ENCODE results near the gene AHNAK.

Gene AHNAK

GRCh38 chr11:62505059-62505439 is 41.6 kb downstream of the AHNAK start:
- TF ChIP-seq SIN3A (IDR thresholded peaks at IDR 0.05; ENCODE audit: borderline replicate concordance, insufficient read depth, low read length), result no peak
- no peak for TF ChIP-seq POLR2AphosphoS5 (IDR thresholded peaks at IDR 0.05; ENCODE audit: low read depth, low read length)
- TF ChIP-seq REST (IDR thresholded peaks at IDR 0.05; ENCODE audit: insufficient read depth in 1 of 2, low read depth in 2 of 2, low read length in 2 of 2), result no peak
- no peak for TF ChIP-seq FOXP2 (optimal IDR thresholded peaks at IDR 0.05; ENCODE audit: borderline replicate concordance, extremely low read depth, extremely low read length, insufficient read depth)
- no peak for TF ChIP-seq TAF1 (IDR thresholded peaks at IDR 0.05; ENCODE audit: borderline replicate concordance, insufficient read depth, low read length)

DNA sequence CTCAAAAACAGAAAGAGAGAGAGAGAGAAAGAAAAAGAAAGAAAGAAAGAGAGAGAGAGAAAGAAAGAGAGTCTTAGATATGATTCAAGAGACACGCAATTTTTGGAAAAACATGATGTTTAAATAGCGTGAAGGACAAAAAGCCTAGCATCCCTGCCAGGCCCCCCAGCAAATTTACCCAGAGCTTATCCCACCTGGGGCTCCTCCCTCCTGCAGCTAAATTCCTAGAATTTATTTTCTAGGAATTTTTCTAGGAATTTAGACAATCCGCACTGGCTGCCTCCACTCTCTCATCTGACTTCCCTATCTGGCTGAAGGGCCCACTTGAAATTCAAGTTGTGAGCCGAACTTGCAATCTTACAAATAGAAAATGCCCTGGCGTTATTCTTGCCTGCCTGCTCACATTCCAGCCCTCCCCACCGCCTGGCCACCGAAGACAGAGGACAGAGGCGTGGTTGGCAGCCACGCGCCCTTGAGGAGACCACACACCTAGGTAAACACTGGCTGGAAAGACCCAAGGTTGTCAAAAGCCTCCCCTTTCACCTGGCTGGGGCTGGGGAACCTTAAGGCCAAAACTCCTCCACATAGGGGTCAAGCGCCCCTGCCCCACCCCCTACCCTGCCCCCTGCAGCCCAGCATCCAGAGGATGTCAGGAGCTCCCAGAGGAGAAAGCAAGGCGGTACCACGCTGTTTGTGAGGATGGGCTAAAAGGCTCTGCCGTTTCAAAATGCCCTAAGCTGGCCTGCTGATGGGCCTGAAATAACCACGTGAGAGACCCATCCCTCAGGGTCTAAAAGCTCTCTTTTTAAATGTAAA is 42.2 kb downstream of the AHNAK start:
- TF ChIP-seq SIN3A (IDR thresholded peaks at IDR 0.05; ENCODE audit: borderline replicate concordance, insufficient read depth, low read length) (no peak), FOXP2 (optimal IDR thresholded peaks at IDR 0.05; ENCODE audit: borderline replicate concordance, extremely low read depth, extremely low read length, insufficient read depth) (no peak), POLR2AphosphoS5 (IDR thresholded peaks at IDR 0.05; ENCODE audit: low read depth, low read length) (no peak), REST (IDR thresholded peaks at IDR 0.05; ENCODE audit: insufficient read depth in 1 of 2, low read depth in 2 of 2, low read length in 2 of 2) (no peak), TAF1 (IDR thresholded peaks at IDR 0.05; ENCODE audit: borderline replicate concordance, insufficient read depth, low read length) (no peak)

- TF ChIP-seq POLR2AphosphoS5 (IDR thresholded peaks at IDR 0.05; ENCODE audit: low read depth, low read length), result no peak
- no peak for TF ChIP-seq TAF1 (IDR thresholded peaks at IDR 0.05; ENCODE audit: borderline replicate concordance, insufficient read depth, low read length)
- no peak for TF ChIP-seq FOXP2 (optimal IDR thresholded peaks at IDR 0.05; ENCODE audit: borderline replicate concordance, extremely low read depth, extremely low read length, insufficient read depth)
- no peak for TF ChIP-seq SIN3A (IDR thresholded peaks at IDR 0.05; ENCODE audit: borderline replicate concordance, insufficient read depth, low read length)
- TF ChIP-seq REST (IDR thresholded peaks at IDR 0.05; ENCODE audit: insufficient read depth in 1 of 2, low read depth in 2 of 2, low read length in 2 of 2), result no peak
Measured at GRCh38 chr11:62502030-62502730, 44.4 kb downstream of the AHNAK start.

DNA sequence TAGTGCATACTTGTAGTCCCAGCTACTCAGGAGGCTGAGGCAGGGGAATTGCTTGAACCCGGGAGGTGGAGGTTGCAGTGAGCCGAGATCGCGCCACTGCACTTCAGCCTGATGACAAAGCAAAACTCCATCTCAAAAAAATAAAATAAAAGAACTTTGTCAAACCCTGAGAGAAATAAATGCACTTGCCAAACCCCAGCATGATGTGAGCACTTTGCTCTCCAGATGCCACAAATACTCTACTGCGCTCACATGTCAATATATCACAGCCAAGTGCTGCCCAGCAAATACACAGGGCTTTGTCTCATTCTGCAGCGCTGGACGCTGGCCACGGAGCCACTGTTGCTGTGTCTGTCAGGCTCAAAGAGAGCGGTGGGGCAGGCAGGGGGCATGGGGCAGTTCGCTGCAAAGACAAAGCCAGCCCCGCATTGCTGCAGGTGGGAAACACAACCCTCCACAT is 45.1 kb downstream of the AHNAK start:
- TF ChIP-seq REST (IDR thresholded peaks at IDR 0.05; ENCODE audit: insufficient read depth in 1 of 2, low read depth in 2 of 2, low read length in 2 of 2) (no peak), FOXP2 (optimal IDR thresholded peaks at IDR 0.05; ENCODE audit: borderline replicate concordance, extremely low read depth, extremely low read length, insufficient read depth) (no peak)
